Measurements from ENCODE around the gene GCG.

The GCG gene

GRCh38 chr2:162148956-162149355 lies 3.1 kb downstream of the GCG start:
- DNase-seq, result no peak

GRCh38 chr2:162143969-162144368 lies 8.1 kb downstream of the GCG start:
- DNase-seq, result no peak

GRCh38 chr2:162138310-162138709 lies 13.7 kb downstream of the GCG start:
- DNase-seq, result no peak

GRCh38 chr2:162127422-162127821 lies 24.6 kb downstream of the GCG start:
- DNase-seq, result no peak

GRCh38 chr2:162126527-162126926 lies 25.5 kb downstream of the GCG start:
- DNase-seq, result no peak

- DNase-seq, result no peak
Observed at GRCh38 chr2:162126111-162126519, 25.9 kb downstream of the GCG start.

GRCh38 chr2:162125138-162125537 lies 26.9 kb downstream of the GCG start:
- no peak for DNase-seq

GRCh38 chr2:162123806-162124758 lies 28.0 kb downstream of the GCG start:
- peak; percentile 76 for DNase-seq

GRCh38 chr2:162118166-162119031 lies 33.6 kb downstream of the GCG start:
- no peak for DNase-seq

- DNase-seq, result no peak
Observed at GRCh38 chr2:162116352-162116751, 35.7 kb downstream of the GCG start.

- no peak for DNase-seq
Observed at GRCh38 chr2:162115076-162115475, 37.0 kb downstream of the GCG start.

GRCh38 chr2:162114271-162114670 lies 37.8 kb downstream of the GCG start:
- no peak for DNase-seq

GRCh38 chr2:162113776-162114168 lies 38.3 kb downstream of the GCG start:
- no peak for DNase-seq

GRCh38 chr2:162113088-162113775 lies 38.8 kb downstream of the GCG start:
- DNase-seq, result no peak

- DNase-seq, result no peak
Observed at GRCh38 chr2:162111958-162112850, 39.8 kb downstream of the GCG start.

- no peak for DNase-seq
Observed at GRCh38 chr2:162107361-162107901, 44.6 kb downstream of the GCG start.

GRCh38 chr2:162106746-162107145 lies 45.3 kb downstream of the GCG start:
- no peak for DNase-seq

- no peak for DNase-seq
Observed at GRCh38 chr2:162106146-162106551, 45.9 kb downstream of the GCG start.

GRCh38 chr2:162103443-162104009 lies 48.5 kb downstream of the GCG start:
- DNase-seq, result no peak

GRCh38 chr2:162100579-162100978 lies 51.5 kb downstream of the GCG start:
- DNase-seq, result no peak

GRCh38 chr2:162099836-162100235 lies 52.2 kb downstream of the GCG start:
- DNase-seq, result no peak

Measured in CD4-positive, alpha-beta T cell treated with Interleukin-10 for 1 hour (primary cell).